Ishikawa (cell line): ENCODE results near the gene CTLA4.

Experiments
- CEBPB ChIP-seq: IDR thresholded peaks from 2 replicates; pipeline ENCODE4 v1.6.1; 2012
- EP300 ChIP-seq: IDR thresholded peaks from 2 replicates; pipeline ENCODE4 v1.6.1; 2012; ENCODE audit warnings: borderline replicate concordance
- MAX ChIP-seq: IDR thresholded peaks from 2 replicates; pipeline ENCODE4 v1.6.1; 2012
- NFIC ChIP-seq: IDR thresholded peaks from 2 replicates; pipeline ENCODE4 v1.6.1; 2012
- RAD21 ChIP-seq: IDR thresholded peaks from 2 replicates; pipeline ENCODE4 v1.6.1; 2012; ENCODE audit warnings: low read depth
- REST ChIP-seq: IDR thresholded peaks from 2 replicates; pipeline ENCODE4 v1.6.1; 2012; ENCODE audit warnings: low read depth, mild to moderate bottlenecking
- TAF1 ChIP-seq: IDR thresholded peaks from 2 replicates; pipeline ENCODE4 v1.6.1; 2012; ENCODE audit warnings: low read depth, mild to moderate bottlenecking
- USF1 ChIP-seq: IDR thresholded peaks from 2 replicates; pipeline ENCODE4 v1.6.1; 2012

- no peak for TF ChIP-seq CEBPB
- no peak for TF ChIP-seq RAD21
- TF ChIP-seq NFIC = no peak
- no peak for TF ChIP-seq TAF1
- no peak for TF ChIP-seq MAX
- no peak for TF ChIP-seq USF1
- no peak for TF ChIP-seq REST
- no peak for TF ChIP-seq EP300
Measured at GRCh38 chr2:203890733-203891132, 23.2 kb downstream of the CTLA4 start.
